Measurements from ENCODE around the gene EPHA3. TPM values are rescaled to one million over a fixed set of nuclear protein-coding genes. Genes with fewer than 3 reads are reported as not detected.

EPHA3 gene
- total RNA-seq, 1 donor from 2014 or later: 27.7 TPM

DNA sequence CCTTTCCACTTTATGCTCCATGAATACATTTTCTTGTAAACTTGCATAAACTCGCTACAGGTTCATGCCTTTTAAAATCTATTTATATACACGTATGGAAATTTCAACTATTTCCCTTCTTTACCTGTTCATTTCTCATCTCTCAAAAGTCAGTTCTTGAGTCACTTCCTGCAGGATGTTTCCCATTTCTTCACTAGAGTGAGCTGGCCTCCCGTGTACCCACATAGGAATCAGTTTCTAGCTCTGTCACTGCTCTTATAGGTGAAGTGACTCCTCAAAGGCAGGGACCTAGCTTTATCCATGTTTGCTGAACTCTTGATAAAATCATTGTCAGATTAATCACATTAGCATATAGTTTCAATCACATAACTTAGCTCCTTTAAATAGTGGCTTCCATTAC, 259.7 kb downstream of the EPHA3 start:
- H3K36me3 ChIP-seq (ENCODE audit: control insufficient read depth in 3 of 3, insufficient read depth in 3 of 3, low read length in 3 of 3): no peaks in the 10 kb centered on the region
- no peak overlapping the region for H3K27ac ChIP-seq (ENCODE audit: low read depth, low read length)
- no peaks in the 10 kb centered on the region for H3K27me3 ChIP-seq (ENCODE audit: control insufficient read depth in 3 of 3, insufficient read depth in 3 of 3, low read length in 3 of 3)
- H3K4me3 ChIP-seq (ENCODE audit: low read length in 3 of 3): no peak overlapping the region
- no peaks in the 10 kb centered on the region for H3K4me1 ChIP-seq (ENCODE audit: control insufficient read depth in 3 of 3, insufficient read depth in 3 of 3, low read length in 3 of 3)
- H3K9me3 ChIP-seq (ENCODE audit: control insufficient read depth in 3 of 3, low read length in 3 of 3): no peaks in the 10 kb centered on the region
- no peak overlapping the region for H3K9ac ChIP-seq (ENCODE audit: low read depth in 1 of 3, low read length in 3 of 3)

- H3K9ac ChIP-seq (ENCODE audit: low read depth in 1 of 3, low read length in 3 of 3): no peak overlapping the region
- H3K27ac ChIP-seq (ENCODE audit: low read depth, low read length): no peak overlapping the region
- no peaks in the 10 kb centered on the region for H3K36me3 ChIP-seq (ENCODE audit: control insufficient read depth in 3 of 3, insufficient read depth in 3 of 3, low read length in 3 of 3)
- H3K27me3 ChIP-seq (ENCODE audit: control insufficient read depth in 3 of 3, insufficient read depth in 3 of 3, low read length in 3 of 3): no peaks in the 10 kb centered on the region
- H3K4me3 ChIP-seq (ENCODE audit: low read length in 3 of 3): no peak overlapping the region
- no peaks in the 10 kb centered on the region for H3K4me1 ChIP-seq (ENCODE audit: control insufficient read depth in 3 of 3, insufficient read depth in 3 of 3, low read length in 3 of 3)
- no peaks in the 10 kb centered on the region for H3K9me3 ChIP-seq (ENCODE audit: control insufficient read depth in 3 of 3, low read length in 3 of 3)
Observed at GRCh38 chr3:89368846-89369245, 261.4 kb downstream of the EPHA3 start.

GRCh38 chr3:89372456-89372855, 265.0 kb downstream of the EPHA3 start:
- Histone ChIP-seq H3K36me3 (ENCODE audit: control insufficient read depth in 3 of 3, insufficient read depth in 3 of 3, low read length in 3 of 3) (no peaks in the 10 kb centered on the region), H3K27ac (ENCODE audit: low read depth, low read length) (no peak overlapping the region), H3K9ac (ENCODE audit: low read depth in 1 of 3, low read length in 3 of 3) (no peak overlapping the region), H3K9me3 (ENCODE audit: control insufficient read depth in 3 of 3, low read length in 3 of 3) (no peaks in the 10 kb centered on the region), H3K27me3 (ENCODE audit: control insufficient read depth in 3 of 3, insufficient read depth in 3 of 3, low read length in 3 of 3) (no peaks in the 10 kb centered on the region), H3K4me1 (ENCODE audit: control insufficient read depth in 3 of 3, insufficient read depth in 3 of 3, low read length in 3 of 3) (no peaks in the 10 kb centered on the region), H3K4me3 (ENCODE audit: low read length in 3 of 3) (no peak overlapping the region)

- H3K9me3 ChIP-seq (ENCODE audit: control insufficient read depth in 3 of 3, low read length in 3 of 3): no peaks in the 10 kb centered on the region
- H3K36me3 ChIP-seq (ENCODE audit: control insufficient read depth in 3 of 3, insufficient read depth in 3 of 3, low read length in 3 of 3): no peaks in the 10 kb centered on the region
- H3K27me3 ChIP-seq (ENCODE audit: control insufficient read depth in 3 of 3, insufficient read depth in 3 of 3, low read length in 3 of 3): no peaks in the 10 kb centered on the region
- no peak overlapping the region for H3K4me3 ChIP-seq (ENCODE audit: low read length in 3 of 3)
- H3K9ac ChIP-seq (ENCODE audit: low read depth in 1 of 3, low read length in 3 of 3): no peak overlapping the region
- no peak overlapping the region for H3K27ac ChIP-seq (ENCODE audit: low read depth, low read length)
- no peaks in the 10 kb centered on the region for H3K4me1 ChIP-seq (ENCODE audit: control insufficient read depth in 3 of 3, insufficient read depth in 3 of 3, low read length in 3 of 3)
Observed at GRCh38 chr3:89373434-89373833, 266.0 kb downstream of the EPHA3 start.

- Histone ChIP-seq H3K27ac (ENCODE audit: low read depth, low read length) (no peak overlapping the region), H3K9me3 (ENCODE audit: control insufficient read depth in 3 of 3, low read length in 3 of 3) (no peaks in the 10 kb centered on the region), H3K9ac (ENCODE audit: low read depth in 1 of 3, low read length in 3 of 3) (no peak overlapping the region), H3K36me3 (ENCODE audit: control insufficient read depth in 3 of 3, insufficient read depth in 3 of 3, low read length in 3 of 3) (no peaks in the 10 kb centered on the region), H3K4me3 (ENCODE audit: low read length in 3 of 3) (no peak overlapping the region), H3K4me1 (ENCODE audit: control insufficient read depth in 3 of 3, insufficient read depth in 3 of 3, low read length in 3 of 3) (no peaks in the 10 kb centered on the region), H3K27me3 (ENCODE audit: control insufficient read depth in 3 of 3, insufficient read depth in 3 of 3, low read length in 3 of 3) (no peaks in the 10 kb centered on the region)
Observed at GRCh38 chr3:89375451-89375850, 268.0 kb downstream of the EPHA3 start.

DNA sequence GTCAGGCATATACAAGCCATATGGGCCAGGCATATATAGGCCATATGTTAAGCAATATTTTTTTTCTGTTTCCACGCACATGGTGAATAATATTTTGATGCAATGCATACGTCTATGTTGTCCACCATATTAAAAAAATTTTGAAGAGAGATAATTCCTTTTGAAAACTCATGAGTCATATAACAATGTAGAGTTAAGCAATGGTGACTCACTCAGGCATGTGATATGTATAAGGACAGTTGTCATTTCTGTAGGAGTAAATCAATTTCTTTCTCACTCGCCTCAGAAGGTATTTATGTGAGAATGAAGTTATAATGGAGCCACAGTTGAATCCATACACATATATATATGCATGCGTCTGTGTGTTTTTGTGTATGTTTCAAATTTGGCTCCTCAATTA, 272.6 kb downstream of the EPHA3 start:
- no peak overlapping the region for H3K27ac ChIP-seq (ENCODE audit: low read depth, low read length)
- no peaks in the 10 kb centered on the region for H3K4me1 ChIP-seq (ENCODE audit: control insufficient read depth in 3 of 3, insufficient read depth in 3 of 3, low read length in 3 of 3)
- H3K9me3 ChIP-seq (ENCODE audit: control insufficient read depth in 3 of 3, low read length in 3 of 3): no peaks in the 10 kb centered on the region
- H3K36me3 ChIP-seq (ENCODE audit: control insufficient read depth in 3 of 3, insufficient read depth in 3 of 3, low read length in 3 of 3): no peaks in the 10 kb centered on the region
- H3K4me3 ChIP-seq (ENCODE audit: low read length in 3 of 3): no peak overlapping the region
- H3K9ac ChIP-seq (ENCODE audit: low read depth in 1 of 3, low read length in 3 of 3): no peak overlapping the region
- no peaks in the 10 kb centered on the region for H3K27me3 ChIP-seq (ENCODE audit: control insufficient read depth in 3 of 3, insufficient read depth in 3 of 3, low read length in 3 of 3)

DNA sequence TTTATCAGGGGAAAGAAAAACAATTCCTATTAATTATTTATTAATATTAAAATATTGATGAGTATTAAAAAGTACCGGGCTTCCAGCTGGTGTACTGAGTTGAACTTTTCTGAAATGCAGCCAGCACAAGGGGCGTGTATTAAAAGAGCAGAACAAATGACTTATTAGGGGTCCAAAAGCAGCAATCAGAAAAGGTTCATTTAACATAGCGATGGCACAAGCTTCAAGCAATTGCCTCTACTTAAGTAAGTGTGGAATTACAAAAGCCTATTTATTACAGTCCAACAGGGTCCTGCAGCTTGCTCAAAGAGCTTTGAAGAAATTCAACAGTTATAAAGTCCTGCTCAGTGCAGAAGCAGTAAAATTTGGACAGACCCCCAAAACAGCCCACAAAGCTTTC, 285.6 kb downstream of the EPHA3 start:
- Histone ChIP-seq H3K36me3 (ENCODE audit: control insufficient read depth in 3 of 3, insufficient read depth in 3 of 3, low read length in 3 of 3) (no peaks in the 10 kb centered on the region), H3K4me1 (ENCODE audit: control insufficient read depth in 3 of 3, insufficient read depth in 3 of 3, low read length in 3 of 3) (no peaks in the 10 kb centered on the region), H3K9ac (ENCODE audit: low read depth in 1 of 3, low read length in 3 of 3) (no peak overlapping the region), H3K27ac (ENCODE audit: low read depth, low read length) (no peak overlapping the region), H3K4me3 (ENCODE audit: low read length in 3 of 3) (no peak overlapping the region), H3K9me3 (ENCODE audit: control insufficient read depth in 3 of 3, low read length in 3 of 3) (no peaks in the 10 kb centered on the region), H3K27me3 (ENCODE audit: control insufficient read depth in 3 of 3, insufficient read depth in 3 of 3, low read length in 3 of 3) (no peaks in the 10 kb centered on the region)

- H3K36me3 ChIP-seq (ENCODE audit: control insufficient read depth in 3 of 3, insufficient read depth in 3 of 3, low read length in 3 of 3): no peaks in the 10 kb centered on the region
- no peak overlapping the region for H3K9ac ChIP-seq (ENCODE audit: low read depth in 1 of 3, low read length in 3 of 3)
- H3K4me3 ChIP-seq (ENCODE audit: low read length in 3 of 3): no peak overlapping the region
- no peaks in the 10 kb centered on the region for H3K9me3 ChIP-seq (ENCODE audit: control insufficient read depth in 3 of 3, low read length in 3 of 3)
- no peaks in the 10 kb centered on the region for H3K4me1 ChIP-seq (ENCODE audit: control insufficient read depth in 3 of 3, insufficient read depth in 3 of 3, low read length in 3 of 3)
- no peaks in the 10 kb centered on the region for H3K27me3 ChIP-seq (ENCODE audit: control insufficient read depth in 3 of 3, insufficient read depth in 3 of 3, low read length in 3 of 3)
- H3K27ac ChIP-seq (ENCODE audit: low read depth, low read length): no peak overlapping the region
Observed at GRCh38 chr3:89395456-89395855, 288.0 kb downstream of the EPHA3 start.

GRCh38 chr3:89395996-89396395, 288.6 kb downstream of the EPHA3 start:
- Histone ChIP-seq H3K9ac (ENCODE audit: low read depth in 1 of 3, low read length in 3 of 3) (no peak overlapping the region), H3K27me3 (ENCODE audit: control insufficient read depth in 3 of 3, insufficient read depth in 3 of 3, low read length in 3 of 3) (no peaks in the 10 kb centered on the region), H3K4me1 (ENCODE audit: control insufficient read depth in 3 of 3, insufficient read depth in 3 of 3, low read length in 3 of 3) (no peaks in the 10 kb centered on the region), H3K27ac (ENCODE audit: low read depth, low read length) (no peak overlapping the region), H3K36me3 (ENCODE audit: control insufficient read depth in 3 of 3, insufficient read depth in 3 of 3, low read length in 3 of 3) (no peaks in the 10 kb centered on the region), H3K4me3 (ENCODE audit: low read length in 3 of 3) (no peak overlapping the region), H3K9me3 (ENCODE audit: control insufficient read depth in 3 of 3, low read length in 3 of 3) (no peaks in the 10 kb centered on the region)

DNA sequence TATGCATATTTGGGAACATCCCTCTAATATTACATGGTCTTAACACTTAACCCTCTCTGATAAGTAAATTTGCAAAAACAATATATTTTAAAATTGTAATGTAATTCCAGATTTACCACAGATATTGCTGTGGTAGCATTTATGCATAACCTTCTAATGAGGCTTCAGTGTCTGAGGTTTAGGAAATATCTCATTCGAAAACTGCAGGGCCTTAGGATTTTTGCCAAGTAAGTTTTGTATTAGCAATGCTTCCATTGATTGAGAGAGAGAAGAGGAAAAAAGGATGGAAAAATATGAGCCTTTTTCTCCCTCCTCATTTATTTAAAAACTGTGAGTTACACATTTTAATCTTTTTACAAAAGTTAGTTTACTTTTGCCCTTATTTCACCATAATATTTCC, 294.6 kb downstream of the EPHA3 start:
- H3K36me3 ChIP-seq (ENCODE audit: control insufficient read depth in 3 of 3, insufficient read depth in 3 of 3, low read length in 3 of 3): no peaks in the 10 kb centered on the region
- no peaks in the 10 kb centered on the region for H3K9me3 ChIP-seq (ENCODE audit: control insufficient read depth in 3 of 3, low read length in 3 of 3)
- H3K4me3 ChIP-seq (ENCODE audit: low read length in 3 of 3): no peak overlapping the region
- H3K9ac ChIP-seq (ENCODE audit: low read depth in 1 of 3, low read length in 3 of 3): no peak overlapping the region
- no peaks in the 10 kb centered on the region for H3K27me3 ChIP-seq (ENCODE audit: control insufficient read depth in 3 of 3, insufficient read depth in 3 of 3, low read length in 3 of 3)
- no peaks in the 10 kb centered on the region for H3K4me1 ChIP-seq (ENCODE audit: control insufficient read depth in 3 of 3, insufficient read depth in 3 of 3, low read length in 3 of 3)
- no peak overlapping the region for H3K27ac ChIP-seq (ENCODE audit: low read depth, low read length)

GRCh38 chr3:89405176-89405575, 297.8 kb downstream of the EPHA3 start:
- no peaks in the 10 kb centered on the region for H3K4me1 ChIP-seq (ENCODE audit: control insufficient read depth in 3 of 3, insufficient read depth in 3 of 3, low read length in 3 of 3)
- H3K9ac ChIP-seq (ENCODE audit: low read depth in 1 of 3, low read length in 3 of 3): no peak overlapping the region
- no peaks in the 10 kb centered on the region for H3K27me3 ChIP-seq (ENCODE audit: control insufficient read depth in 3 of 3, insufficient read depth in 3 of 3, low read length in 3 of 3)
- H3K4me3 ChIP-seq (ENCODE audit: low read length in 3 of 3): no peak overlapping the region
- H3K36me3 ChIP-seq (ENCODE audit: control insufficient read depth in 3 of 3, insufficient read depth in 3 of 3, low read length in 3 of 3): no peaks in the 10 kb centered on the region
- H3K27ac ChIP-seq (ENCODE audit: low read depth, low read length): no peak overlapping the region
- H3K9me3 ChIP-seq (ENCODE audit: control insufficient read depth in 3 of 3, low read length in 3 of 3): no peaks in the 10 kb centered on the region

Measured in skeletal muscle tissue (tissue), 4 donors.